Germinal center (tissue), 1 donor: Measurements from ENCODE around the gene FH.

Source experiments
- DNase-seq: peaks from one replicate; pipeline ENCODE4 v3.0.0; 2012; ENCODE audit warnings: mixed read lengths, low spot score

FH gene

DNA sequence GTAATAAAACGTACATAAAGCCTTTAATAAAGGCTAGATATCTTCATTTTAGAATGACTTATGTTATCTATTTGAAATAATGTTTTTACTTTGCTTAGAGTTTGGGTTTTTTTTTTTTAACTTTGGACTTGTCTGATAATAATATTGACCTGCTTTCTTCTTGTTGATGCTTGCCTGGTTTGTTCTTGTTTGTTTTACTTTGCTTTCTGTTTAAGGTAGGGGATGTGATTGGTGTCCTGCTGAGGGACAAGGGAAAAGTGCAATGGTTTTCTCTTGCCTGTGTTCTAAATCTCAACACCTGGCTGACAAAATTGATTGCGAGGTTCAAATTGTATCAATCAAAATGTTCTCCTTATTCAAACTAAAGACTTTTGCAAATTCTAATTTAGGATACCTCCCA, 2.2 kb upstream of the FH start:
- no peak for DNase-seq

DNA sequence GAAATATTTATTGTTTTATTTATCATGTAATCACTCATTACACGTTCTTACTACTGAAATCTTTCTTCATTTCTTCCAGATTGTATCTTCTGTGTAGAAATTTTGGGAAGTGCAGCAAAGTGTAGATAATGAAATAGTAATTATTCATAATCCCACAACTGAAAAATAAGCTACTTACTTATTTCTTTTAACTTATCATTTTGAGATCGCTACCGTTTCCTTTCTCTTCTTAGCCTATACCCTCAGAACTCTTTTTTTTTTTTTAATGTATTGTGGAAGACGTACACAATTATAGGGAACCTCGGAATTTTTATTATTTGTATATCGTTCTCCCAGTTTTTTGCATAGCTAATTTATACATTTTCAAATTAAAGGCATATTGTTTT, 518 bp upstream of the FH start:
- no peak for DNase-seq

DNA sequence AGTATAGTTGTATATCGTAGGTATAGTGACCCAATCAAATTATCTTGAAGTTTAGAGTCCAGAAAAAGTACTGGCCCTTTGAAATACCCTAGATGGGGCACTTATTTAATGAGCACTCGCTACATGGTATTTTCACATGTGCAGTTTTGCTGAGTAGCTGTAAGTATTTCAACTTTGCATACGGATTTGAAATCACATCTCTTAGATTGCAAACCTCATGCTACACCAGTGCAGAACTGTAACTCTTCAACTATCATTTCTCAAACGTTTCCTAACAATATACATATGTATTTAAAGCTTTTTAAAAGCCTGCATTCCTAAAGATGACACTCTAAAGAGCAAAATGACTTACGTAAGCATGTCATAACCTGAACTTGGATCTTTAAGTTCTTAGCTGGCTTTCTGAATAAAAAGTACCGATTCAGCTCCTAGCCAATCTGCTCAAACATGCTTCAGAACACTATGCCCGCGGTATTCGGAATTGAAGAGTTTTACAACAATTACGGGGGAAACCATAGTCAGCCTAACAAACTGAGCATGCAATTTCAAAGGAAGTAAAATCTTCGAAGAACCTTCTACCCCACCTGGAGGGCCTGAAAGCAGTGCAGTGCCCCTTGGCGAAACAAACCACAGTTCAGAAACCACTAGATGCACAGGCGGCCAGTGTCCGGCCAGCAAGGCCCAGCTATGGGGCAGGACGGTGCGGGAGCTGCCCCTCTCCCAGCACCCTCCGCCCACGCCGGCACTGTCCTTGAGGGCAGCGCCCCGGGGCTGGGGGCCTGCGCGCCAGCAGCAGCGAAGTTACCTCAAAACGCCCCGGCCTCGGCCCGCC, 863 bp downstream of the FH start:
- DNase-seq: peak; percentile 5

DNA sequence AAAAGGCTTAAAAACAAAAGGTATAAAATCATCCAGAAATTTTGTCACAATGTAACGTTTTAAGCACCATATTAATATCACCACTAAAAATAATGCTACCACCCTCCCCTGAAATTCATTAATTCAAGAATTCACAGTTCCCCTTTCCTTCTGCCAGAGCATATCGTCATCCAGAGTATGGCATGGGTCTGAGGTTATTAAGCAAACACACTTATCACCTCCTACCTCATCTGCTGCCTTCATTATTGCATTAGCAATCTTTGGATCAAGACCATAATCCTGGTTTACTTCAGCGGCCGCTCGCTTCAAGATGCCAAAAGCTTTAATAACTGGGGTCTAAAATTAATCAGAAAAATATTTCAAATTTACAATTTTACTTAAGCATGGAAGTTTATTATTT, 6.2 kb downstream of the FH start:
- DNase-seq: no peak

DNA sequence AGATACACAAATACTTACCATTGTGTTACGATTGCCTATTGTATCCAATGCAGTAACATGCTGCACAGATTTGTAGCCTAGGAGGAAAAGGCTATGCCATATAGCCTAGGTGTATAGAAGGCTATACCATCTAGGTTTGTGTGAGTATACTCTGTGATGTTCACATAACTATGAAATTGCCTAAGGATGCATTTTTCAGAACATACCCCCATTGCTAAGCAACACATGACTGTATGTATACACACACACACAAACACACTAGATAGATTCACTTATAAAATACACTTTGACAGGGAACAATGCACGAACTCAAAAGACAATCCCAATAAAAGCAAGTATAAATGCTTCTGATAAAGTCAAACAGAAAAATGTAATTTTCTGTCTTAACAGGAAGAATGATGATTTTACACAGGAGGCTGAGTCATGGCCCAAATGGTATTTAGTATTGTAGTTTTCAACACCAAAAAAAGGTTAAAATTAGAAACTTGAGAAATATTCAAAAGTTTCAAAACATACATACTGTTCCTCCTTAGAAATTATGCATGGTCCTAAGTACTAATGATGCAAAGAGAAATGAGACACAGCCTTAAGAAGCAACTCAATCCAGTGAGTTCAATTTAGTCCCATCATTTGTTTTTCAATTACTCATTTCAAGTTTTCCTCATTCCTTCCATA, 12.2 kb downstream of the FH start:
- no peak for DNase-seq

DNA sequence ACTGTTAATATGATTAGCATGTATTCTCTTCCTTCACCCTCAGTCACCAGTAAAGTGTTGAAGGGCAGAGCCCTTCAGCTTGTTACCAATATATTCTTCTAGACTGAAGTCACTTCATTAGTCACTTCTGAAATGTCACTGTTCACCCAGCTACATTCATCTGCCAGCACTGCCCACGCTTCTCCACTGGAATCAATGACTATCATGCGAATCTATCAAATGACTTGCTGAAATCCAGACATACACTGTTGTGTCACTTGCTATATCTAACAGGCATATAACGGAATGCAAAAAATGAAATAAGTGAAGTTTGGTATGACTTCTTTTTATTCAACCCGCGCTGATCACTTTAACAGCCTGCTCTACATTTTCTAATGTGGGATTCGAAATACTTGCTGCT, 16.1 kb downstream of the FH start:
- DNase-seq: no peak

DNA sequence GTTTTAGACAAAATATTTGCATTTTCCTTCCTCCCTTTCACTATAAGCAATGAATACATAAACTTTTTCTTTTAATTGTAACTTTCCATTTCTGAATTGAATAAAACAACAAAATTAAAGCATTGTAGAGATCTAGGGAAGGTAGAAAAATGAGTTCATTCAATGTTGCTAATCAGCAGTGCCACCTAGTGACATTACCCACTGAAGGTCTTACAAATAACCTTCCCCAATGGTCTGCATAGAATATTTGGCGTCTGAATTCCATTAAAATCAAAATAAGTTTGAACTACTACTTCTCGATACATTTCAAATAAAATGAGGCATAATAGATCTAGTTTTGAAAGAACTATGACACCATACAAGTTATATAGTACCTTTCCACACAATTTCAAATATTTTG, 19.6 kb downstream of the FH start:
- no peak for DNase-seq

DNA sequence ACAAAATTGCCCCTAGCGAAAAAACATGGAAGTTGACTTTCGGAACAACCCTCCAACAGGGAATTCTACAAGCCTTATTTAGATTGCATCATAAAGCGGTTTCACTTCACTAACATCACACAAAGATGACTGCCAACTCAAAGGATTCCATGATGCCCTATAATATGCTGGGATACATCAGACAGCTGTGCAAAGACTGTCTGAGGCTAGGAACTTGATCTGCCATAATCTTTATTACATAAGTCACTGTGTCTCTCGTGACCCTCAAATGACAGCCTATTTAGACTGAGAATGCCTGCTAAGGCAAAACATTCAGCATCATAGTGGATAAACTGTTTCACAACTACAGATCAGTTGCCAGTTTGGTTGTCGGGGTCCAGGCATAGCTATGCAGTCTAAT, 23.8 kb downstream of the FH start:
- no peak for DNase-seq

DNA sequence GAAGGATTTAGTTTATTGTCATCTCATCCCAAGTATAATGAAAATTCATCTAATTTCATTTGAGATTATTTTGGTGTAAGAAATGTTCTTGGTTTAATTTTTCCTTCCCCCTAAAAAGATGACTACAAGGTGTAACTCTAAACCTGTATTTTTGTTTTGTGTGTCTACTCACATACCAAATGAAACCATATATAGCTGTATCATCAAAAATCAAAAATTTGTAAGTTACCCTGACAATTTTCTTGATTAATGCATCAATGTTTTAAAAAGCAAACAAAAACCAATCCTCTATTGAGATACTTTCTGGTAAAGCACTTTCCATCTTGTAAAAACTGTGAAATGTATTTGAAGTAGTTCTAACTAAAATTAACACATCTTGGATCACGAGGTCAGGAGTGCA, 30.8 kb downstream of the FH start:
- DNase-seq: no peak

DNA sequence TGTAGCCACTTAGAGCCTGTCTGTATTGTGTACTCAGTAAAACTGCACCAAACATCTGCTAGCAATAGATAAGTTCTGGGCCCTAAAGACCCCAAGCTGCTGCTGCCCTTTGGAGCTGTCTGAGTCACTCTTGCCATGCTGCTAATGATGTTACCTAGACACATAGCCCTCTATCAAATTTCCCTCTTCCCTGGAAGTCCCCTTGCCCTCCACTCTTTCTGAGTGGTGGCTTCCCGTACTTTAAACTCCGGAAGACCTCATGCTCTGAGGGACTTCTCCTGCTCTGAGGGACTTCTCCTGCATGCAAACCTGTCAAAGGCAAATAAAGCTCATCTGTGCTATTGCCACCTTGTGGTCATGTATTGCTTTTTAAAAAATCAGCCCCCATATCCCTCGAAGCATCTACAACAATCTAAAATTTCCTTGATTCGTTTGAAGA, 34.0 kb downstream of the FH start:
- peak; percentile 11 for DNase-seq

DNA sequence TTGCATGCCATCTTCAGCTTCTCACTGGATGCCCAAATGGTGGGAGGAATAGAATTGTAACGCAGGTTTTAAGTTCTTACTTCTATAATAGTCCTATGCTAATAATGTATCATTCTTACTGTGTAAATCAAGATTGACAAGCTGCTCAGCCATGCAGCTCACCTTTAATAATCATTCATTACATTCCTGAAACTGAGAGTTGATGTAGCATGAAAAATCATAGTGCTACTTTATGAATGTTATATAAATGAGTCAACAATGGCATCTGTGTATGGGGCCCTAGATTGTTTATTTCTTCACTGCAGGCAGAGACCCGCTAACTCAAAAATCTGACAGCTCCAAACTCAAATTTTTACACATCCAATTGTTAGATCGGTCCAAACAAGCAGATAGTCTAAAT, 34.4 kb downstream of the FH start:
- DNase-seq: no peak

DNA sequence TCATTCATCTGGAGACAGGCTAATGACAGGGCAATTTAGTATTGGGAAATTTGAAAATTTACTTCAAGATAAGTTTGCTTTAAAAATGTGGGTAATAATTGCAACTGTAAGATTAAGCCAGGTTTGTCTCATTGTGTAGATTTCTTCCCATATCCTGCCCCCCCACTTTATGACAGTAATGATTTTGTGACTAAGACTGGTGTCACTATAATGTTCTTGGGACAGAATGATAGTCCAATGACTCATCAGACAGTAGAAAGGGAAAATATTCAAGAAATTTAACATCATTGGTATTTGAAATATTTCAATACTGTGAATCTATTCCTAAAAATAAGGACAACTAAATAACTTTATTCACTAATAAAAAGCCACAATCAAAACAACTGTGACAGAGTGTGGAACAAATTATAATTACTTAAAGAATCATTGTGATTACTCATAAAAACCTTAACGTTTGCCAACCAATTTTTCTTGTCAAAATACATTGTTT, 36.7 kb downstream of the FH start:
- DNase-seq: no peak

DNA sequence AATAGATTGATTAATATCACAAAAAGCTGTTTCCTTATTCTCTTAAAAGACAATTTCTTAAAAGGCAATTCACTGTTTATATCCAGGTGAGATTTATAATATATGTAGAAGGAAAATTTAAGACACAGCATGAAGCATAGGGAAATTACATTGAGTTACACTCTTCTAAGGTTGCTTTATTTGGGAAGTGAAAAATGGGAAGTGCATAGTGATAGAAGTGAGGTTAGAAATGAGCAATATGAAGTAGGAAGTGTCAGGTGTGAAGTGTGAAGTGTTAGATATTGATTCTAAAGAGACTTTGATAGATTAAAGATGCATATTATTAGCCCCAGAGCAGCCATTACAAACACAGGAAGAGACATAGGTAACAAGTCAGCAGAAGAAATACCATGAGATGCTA, 40.3 kb downstream of the FH start:
- DNase-seq: no peak

DNA sequence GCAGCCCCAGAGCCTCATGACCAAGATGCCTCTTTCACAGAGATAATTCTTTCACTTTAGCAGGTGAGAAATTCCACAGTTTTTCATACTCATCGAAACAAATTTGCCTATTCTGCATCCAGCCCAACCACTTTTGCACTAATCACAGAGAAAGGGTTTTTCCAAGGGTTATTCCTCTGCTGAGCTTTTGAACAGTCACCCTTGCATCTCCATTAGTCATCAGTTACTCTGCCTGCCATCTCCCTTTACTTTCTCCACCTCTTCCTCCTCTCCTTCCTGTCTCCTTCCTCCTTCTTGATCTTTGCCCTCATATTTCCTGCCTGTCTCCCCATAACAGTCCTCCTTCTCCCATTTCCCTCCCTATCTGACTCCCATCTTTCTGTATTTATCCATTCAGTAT, 43.9 kb downstream of the FH start:
- no peak for DNase-seq

DNA sequence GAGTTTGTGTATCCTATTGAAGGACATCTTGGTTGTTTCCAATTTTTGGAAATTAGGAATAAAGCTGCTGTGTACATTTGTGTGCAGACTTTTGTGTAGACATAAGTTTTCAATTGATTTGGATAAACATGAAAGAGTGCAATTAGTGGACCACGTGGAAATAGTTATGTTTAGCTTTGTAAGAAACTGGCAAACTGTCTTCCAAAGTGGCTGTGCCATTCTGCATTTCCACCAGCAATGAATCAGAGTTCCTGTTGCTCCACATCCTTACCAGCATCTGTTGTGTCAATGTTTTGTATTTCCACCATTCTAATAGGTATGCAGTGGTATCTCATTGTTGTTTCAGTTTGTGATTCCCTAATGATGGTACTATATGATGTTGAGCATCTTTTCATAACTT, 46.5 kb downstream of the FH start:
- no peak for DNase-seq

DNA sequence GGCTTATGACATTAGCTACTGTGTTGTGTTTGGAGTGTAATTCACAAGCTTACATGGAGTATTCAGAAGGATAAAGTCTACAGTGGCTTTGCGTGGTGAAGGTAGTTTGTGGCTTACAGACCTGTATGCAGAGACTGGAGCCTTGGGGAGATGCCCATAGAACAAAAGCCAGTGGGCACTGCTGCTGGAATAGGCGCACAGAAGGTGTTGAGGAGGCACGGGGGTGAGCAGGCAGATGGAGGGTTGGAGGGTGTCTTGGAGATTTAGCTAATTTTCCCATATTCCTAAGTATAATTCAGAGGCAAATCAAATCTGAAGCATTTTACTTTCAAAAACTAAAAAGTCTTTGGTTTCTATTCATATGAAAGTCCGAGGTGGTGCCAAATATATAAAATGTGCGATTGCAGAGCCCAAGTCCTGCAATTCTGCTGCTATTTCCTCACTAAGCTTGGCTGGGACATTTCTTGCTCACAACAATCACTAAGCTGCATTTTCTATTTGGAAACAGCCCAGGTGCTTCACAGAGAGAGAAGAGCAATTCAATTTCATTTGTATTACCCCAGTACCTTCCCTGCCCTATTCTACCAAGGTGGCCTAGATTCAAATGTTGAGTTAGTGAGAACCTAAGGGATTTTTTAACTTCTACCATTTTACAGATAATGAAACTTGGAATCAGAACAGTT, 48.5 kb downstream of the FH start:
- DNase-seq: no peak

DNA sequence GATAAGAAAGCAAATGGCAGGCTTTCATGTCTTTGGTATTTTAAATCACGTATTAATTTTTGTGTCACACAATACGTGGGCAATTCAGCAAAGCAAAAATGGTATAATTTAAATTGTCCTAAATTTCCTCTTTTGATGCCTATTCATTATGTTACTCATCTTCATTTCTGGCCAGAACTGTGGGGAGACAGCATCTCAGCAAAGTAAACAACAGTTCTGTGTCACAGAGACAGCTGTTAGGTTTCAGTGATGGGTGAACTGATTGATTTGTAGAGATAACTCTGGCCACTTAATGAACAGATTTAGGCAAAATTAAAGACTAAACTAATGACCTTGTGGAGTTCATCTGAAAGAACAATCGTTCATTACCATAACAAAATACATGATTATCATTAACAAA, 49.2 kb downstream of the FH start:
- DNase-seq: no peak

DNA sequence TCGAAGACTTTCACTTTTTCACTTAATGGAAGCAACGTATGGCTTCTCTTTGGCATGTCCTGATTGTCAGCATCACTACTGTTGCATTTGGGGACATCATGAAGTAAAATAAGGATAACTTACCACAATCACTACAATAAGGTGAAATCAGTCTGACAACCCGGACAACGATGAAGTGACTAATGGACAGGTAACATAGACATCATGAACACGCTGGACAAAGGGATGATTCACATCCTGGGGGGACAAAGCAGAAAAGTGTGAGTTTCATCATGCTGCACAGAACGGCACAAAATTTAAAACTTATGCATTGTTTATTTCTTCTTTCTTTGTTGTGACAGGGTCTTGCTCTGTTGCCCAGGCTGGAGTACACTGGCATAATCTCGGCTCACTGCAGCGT, 53.9 kb downstream of the FH start:
- DNase-seq: no peak

DNA sequence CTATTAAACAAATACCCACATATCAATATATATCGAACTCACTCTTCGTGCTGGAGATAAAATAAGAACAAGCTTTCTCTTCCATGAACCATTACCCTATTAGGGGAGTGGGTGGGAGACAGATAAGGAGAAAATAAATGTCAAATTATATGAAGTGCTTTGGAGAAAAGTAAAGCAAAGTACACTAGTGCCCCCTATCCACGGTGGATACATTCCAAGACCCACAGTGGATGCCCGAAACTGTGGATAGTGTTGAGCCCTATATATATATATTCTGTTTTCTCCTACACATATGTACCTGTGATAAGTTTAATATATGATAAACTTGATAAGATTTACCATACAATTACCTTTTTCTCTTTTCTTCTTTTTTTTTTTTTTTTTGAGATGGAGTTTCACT, 54.6 kb downstream of the FH start:
- no peak for DNase-seq

DNA sequence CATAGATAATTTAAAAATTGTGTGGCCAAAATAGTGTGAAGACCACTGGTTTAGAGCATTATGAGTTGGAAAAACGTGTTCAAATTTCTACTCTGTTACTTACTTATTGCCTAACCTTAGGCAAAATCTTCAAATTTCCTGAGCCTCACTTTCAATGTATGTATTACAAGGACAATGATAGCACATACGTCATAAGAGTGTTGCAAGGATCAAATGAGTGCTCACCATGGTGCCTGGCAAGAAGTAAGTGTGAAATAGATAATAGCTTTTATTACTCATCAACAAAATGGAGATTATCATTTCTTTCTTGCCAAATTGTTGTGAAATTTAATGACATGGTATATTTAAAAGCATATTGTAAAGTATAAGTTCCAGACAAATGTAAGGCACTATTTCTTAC, 57.2 kb downstream of the FH start:
- DNase-seq: no peak

DNA sequence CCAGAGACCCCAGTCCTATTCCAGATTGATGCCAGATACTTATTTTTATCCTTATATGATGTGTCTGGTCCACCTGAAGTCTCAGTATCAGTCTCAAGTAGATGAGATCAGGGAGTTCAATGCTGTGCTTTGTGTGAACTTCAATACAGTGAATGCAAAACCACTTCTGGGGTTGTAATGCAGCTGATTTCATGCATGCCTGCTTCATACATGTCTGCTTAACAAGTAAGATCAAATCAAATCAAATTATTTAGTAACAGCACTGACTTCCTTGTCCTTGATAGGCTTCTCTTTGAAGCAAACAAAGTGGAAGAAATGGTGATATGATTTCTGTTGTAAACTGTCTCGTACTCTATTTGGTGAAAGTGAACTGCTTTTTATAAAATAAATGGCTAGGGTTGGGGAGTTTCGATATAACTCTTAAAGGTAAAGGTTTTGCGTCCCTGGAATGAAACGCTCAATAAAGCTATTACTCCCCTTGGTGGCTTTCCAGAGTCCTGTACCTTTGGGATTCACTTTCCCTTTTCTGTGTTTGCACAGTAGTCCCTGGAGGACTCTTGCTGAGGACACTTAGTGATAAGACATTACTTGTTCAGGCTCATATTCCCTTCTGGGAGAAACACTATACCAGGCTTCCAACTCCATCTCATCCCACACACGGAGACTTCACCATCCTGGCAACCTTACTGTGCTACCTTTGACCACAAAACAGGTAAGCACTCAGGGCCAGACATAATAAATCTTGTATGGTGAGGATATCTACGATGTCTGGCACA, 59.3 kb downstream of the FH start:
- no peak for DNase-seq

DNA sequence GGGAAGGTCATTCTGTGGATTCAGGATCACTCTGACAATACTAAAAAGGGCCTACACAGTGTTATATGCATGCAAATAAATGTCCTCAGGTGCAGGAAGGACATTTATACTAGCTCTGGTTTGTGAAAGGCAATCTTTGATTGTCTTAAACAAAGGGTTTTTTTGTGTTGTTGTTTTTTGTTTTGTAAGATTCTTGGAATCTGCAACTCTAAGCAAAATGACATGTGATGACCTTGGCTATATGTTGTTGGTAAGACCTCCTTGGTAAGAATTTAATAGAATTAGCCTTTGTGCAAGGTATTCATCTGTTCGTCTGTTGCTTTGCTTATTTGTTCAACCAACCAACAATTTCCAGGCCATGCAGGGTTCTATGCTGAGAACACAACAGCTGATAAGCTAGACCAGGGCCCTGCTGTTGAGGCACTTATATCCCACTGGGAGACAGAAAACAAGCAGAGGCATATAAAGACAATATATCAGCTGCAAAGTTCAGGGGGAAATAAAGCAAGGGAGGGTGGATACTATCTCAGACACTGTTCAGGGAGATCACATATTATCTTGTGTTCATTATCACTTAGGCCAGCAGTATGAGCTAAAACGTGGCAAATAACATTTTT, 60.3 kb downstream of the FH start:
- no peak for DNase-seq
